ENCODE measurements around the gene SIMC1.

Gene SIMC1

DNA sequence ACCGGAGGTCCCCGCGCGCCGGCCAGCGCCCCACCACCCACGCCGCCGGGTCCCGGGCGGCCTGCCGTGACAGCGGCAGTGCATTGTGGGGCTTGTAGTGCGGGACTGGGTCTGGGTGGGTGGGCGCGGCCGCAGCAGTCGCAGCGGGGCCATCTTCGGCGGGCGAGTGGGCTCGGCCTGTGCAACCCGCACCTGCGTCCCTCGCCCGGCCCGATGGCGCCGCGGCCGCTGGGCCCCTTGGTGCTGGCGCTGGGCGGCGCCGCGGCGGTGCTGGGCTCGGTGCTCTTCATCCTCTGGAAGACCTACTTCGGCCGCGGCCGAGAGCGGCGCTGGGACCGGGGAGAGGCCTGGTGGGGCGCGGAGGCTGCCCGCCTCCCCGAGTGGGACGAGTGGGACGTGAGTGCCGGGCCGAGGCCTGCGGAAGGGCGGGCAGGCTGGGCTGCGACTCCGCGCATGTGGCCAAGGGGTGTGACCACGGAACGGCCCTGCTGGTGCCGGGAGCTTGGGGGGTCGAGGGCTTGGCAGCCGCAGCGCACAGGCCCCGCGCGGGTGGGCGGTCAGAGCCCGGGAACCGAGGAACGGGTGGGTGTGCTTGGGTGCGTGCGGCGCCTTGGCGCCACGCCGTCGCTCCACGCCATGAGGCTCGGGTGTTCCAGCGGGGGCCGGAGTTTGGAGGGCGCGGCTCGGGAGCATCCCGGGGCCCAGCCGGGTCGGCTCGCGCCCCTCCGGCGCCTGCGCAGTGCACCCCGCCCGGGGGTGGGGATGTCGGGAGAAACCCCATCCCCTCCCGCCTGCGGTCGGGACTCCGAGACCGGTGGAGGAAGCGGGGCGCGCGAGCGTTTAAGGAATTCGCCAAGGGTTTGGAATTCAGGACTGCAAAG, 127.4 kb downstream of the SIMC1 start, which contains the start of gene ARL10:
ARL10 (plus strand) TSS at position 137 of the 881 bp plus-strand sequence; CDS start at position 214, 77 bp downstream.
- DNase-seq, result peak; percentile 42

- no peak for DNase-seq
These were observed 128.1 kb downstream of the SIMC1 start for GRCh38 chr5:176366232-176366894.

GRCh38 chr5:176368726-176369125, 130.5 kb downstream of the SIMC1 start:
- DNase-seq, result no peak

- no peak for DNase-seq
These were observed 131.9 kb downstream of the SIMC1 start for GRCh38 chr5:176369934-176370711.

DNA sequence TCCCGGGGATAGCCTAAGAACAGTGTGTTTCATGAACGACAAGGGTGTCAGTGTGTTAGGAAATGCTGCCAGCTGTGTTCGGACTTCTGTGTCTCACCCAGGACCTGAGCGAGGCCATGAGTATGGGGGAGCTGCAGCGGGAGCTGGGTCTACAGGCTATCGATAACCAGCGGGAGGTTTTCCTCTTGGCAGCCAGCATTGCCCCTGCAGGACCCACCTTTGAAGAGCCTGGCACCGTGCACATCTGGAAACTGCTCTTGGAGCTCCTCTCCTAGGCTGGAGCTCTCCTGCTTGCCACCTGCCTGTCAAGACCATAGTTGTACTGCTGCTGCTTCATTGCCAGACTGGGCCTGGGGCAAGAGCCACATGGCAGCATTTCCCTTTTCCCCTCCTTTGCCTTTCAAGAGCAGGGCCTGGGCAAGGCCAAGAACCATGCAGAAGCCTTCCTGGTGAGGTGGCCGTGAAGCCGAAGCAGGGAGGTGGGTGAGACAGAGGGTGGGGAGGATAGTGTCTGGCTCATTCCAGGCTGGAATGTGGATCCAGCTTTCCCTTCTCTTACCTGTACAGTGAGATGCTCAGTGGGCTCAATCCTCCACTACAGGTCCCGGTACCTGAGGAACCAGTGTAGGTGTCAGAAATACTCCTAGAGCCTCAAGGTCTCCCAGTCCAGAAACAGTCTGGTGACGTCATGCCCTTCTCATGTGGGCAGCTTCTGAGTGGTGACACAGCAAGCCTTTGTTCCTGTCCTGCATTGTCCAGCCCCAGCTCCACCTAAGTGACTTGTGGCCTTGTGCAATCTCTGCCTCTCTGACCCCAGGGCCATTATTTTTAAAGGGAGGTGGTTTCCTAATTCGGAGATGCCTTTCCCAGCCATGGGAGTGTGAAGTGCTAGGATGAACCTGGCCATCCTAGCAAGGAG, 133.7 kb downstream of the SIMC1 start:
- DNase-seq, result no peak

- DNase-seq, result no peak
These were observed 135.0 kb downstream of the SIMC1 start for GRCh38 chr5:176373100-176373818.

DNA sequence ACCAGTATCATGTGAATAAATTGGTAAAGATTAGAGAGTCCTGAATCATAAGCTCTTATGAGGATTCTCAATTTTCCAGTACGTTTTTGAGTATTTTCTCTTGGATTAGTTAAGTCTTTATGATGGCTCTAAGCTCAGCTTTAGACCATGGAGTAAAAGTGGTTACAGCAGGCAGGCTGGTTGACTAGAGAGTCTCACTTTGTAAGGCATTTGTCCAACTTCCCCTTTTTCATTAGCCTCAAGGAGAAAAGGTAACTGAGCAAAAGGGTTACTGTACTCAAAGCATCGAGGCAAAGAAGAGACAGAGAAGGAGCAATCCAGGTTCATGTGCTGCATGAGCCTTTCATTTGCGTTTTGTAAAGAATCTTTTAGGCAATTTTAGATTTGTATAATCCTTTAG, 141.7 kb downstream of the SIMC1 start:
- DNase-seq, result no peak

DNA sequence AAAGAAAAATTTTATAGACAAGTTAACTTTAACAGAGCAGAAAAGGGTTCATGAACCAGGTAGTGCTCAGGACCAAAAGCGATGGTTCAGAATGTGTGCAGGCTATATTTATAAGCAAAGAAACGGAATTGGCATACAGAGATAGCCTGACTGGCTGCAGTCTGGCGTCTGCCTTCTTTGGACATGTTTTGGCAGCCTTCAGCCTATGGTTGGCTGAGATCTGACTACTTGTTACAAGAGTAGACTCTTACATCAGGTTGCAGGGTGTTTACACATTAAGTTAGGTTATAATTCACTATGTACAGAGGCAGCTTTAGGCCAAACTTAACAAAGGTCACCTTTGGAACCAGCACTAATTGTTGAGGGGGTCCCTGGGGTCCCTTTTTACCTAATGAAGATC, 143.2 kb downstream of the SIMC1 start:
- no peak for DNase-seq

DNA sequence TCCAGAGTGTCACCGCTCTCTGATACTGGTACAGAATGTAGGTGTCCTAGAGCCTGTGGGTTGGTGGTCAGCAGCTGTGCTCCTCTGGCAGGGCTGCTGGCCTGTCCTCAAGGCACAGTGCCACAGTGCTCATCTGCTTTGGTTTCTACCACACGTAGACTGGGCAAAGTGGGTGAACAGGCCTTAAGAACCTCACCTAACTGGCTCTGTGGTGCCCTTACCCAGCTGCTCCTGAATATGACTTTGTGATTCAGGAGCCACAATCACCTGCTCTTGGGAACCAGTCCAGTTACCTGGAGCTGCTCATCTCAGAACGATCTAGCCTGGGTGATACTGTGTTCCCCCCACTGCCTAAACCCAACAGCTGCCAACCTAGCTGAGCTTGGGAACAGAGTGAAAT, 143.8 kb downstream of the SIMC1 start:
- DNase-seq, result no peak

DNA sequence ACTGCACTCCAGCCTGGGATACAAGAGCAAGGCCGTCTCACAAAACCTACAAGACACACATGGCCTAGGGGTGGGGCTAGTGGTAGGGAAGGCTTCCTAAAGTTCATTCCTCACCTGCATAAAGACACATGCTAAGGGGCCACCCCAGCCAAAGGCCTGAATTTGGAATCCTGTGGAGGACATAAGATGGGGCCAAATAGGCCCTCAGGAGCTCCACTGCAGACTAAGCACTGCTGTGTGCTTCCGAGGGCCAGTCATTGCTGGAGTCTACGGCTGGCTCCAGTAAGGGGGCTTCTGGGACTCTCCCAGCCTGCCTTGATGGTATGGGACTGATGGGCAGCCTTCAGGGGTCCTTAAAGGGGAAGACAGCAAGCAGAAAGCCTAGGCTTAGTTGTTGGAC, 144.5 kb downstream of the SIMC1 start:
- DNase-seq, result no peak

DNA sequence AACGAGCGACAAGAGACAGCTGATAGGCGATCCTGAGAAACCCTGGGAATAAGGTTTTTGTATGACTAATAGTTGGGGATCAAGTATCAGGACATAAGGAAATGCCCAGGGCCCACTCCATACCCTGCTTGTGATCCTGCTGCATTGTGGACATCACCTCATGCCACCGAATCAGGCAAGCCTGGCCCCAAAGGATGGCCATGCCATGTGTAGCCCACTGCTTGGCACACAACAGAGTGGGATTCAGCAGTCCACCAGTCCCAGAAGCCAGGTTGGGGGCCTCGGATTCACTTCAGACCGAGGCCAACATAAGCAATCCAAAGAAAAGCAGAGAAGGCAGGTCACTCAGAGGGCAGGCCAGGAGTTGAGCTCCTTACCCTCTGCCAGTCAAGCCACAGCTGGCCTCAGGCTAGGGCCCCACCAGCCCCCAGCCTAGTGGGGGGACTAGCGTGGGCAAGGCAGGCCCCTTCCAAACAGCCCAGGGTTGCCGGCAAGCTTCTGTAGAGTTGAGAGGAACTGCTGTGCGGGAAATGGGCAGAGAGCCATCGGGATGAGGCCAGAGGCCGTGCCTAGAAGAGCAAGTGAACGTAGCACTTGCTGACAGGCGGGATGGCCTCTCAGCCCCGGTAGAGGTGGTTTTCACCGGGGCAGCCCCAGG, 145.2 kb downstream of the SIMC1 start:
- no peak for DNase-seq

GRCh38 chr5:176383961-176384360, 145.7 kb downstream of the SIMC1 start:
- no peak for DNase-seq

DNA sequence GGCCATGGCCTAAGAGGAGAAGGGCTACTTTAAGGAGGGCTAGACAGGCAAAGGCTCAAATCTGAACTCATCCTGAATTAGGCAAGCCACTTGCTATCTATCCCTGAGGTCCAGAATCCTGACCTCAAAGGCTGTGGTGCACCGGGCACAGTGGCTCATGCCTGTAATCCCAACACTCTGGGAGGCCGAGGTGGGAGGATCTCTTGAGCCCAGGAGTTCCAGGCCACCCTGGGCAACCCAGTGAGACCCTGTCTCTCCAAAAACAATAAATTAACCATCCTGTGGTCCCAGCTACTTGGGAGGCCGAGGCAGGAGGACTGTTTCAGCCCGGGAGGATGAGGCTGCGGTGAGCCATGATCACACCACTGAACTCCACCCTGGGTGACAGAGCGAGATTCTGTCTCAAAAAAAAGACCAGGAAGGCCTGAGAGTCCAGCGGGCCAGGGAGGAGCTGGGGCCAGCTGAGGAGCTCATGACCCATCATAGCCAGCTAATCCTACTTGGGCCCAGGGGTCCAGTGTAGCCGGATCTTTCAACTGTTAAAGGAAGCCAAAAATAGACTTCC, 146.2 kb downstream of the SIMC1 start:
- DNase-seq, result no peak

- no peak for DNase-seq
These were observed 146.8 kb downstream of the SIMC1 start for GRCh38 chr5:176384991-176385390.

DNA sequence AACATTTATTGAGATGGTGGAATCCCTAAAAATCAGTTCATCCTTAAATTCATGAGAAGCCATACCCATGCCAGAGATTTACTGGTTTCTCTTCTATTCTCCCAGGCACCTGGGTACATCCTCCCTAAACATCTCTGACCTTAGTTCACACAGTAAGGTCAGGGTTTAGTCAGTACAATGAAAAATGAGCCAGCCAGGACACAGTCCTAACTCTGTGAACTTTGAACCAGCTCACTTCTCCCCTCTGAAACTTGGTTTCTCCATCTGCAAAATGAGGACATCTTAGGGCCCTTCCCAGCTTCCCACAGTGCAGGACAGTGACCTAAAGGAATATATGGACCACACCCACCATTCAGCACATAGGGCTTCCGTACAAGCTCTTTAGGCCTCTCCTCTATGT, 148.3 kb downstream of the SIMC1 start:
- DNase-seq, result no peak

DNA sequence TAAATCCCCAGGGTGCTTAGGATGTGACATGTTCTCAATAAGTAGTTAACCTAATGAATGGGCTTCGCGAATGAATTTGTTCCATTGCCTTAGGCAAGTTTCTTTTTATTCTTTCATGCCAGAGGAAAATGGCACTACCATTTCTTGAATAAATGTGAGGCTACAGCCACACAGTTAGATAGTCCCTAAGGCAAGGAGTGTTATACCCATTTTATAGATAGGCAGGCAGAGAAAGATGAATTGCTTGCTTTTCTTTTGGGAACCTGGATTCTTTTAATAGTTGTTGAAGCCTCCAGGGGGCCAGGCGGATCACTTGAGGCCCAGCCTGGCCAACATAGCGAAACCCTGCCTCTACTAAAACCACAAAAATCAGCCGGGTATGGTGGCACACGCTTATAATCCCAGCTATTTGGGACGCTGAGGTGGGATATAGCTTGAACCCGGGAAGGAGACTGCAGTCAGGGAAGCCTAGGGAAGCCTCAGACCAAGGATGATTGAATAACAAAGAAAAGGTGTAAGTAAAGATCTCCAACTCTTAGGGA, 149.2 kb downstream of the SIMC1 start:
- DNase-seq, result no peak

- DNase-seq, result no peak
These were observed 149.8 kb downstream of the SIMC1 start for GRCh38 chr5:176388003-176388443.

DNA sequence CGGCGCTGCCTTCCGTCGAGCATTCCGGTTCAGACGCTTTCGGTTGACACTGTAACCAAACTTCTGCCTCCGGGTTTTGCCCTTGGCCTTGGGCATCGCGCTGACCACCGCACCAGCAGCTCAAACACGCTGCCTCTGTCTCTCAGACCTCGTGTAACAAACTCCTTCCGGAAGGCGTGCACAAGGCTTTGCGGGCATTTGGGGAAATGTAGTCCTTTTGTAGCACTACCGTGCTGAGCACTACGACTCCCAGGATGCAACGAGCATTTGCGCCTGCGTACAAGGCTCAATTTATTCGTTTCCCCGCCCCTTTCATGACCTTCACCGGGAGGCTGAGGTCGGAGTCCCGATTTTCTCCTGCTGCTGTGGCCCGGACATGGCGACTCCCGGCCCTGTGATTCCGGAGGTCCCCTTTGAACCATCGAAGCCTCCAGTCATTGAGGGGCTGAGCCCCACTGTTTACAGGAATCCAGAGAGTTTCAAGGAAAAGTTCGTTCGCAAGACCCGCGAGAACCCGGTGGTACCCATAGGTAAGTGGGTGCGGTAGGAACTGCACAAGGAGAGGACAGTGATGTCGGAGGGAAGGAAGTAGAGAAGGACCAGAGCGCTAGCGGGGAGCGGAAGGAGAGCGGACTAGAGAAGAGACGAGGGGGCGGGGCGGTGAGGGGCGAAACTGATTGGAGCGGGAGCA, 150.4 kb downstream of the SIMC1 start, which contains the start of the genes HIGD2A and NOP16:
HIGD2A (plus strand) TSS at position 308 of the 691 bp plus-strand sequence; CDS start at position 377, 69 bp downstream.
NOP16 (minus strand) TSS at position 155 of the 691 bp plus-strand sequence; CDS start at position 96, 59 bp downstream.
- DNase-seq, result peak; percentile 99
